ENCODE measurements around the gene GUCA2B. TPM values are rescaled to one million over a fixed set of nuclear protein-coding genes. Genes with fewer than 3 reads are reported as not detected.

Gene GUCA2B
- total and polyA plus RNA-seq, 4 experiments from 2014 or later, result not detected

GRCh38 chr1:42122408-42122807, 30.8 kb upstream of the GUCA2B start:
- H3K27ac Mint-ChIP-seq, result no peak overlapping the region
- ChIA-PET CTCF (ENCODE audit: partially characterized antibody) (no interaction called here), POLR2A (ENCODE audit: partially characterized antibody) (no interaction called here)
- peaks cover 0 to 7% of the 10 kb centered on the region in 2 donors for H3K36me3 Mint-ChIP-seq
- intact Hi-C loops (cut with micrococcal nuclease), result no loop called here
- peaks cover 5 to 6% of the 10 kb centered on the region in 2 donors for H3K27me3 Mint-ChIP-seq
- H3K4me3 Mint-ChIP-seq, result no peak overlapping the region
- H3K27me3 ChIP-seq (ENCODE audit: insufficient read depth, low read length), result peaks cover 2% of the 10 kb centered on the region
- no peaks in the 10 kb centered on the region for H3K4me1 ChIP-seq (ENCODE audit: insufficient read depth, low read length)
- no peak overlapping the region for H3K27ac ChIP-seq (ENCODE audit: low read depth, low read length)
- H3K36me3 ChIP-seq (ENCODE audit: insufficient read depth, low read length), result no peaks in the 10 kb centered on the region
- no peak for DNase-seq
- no peaks in the 10 kb centered on the region for H3K4me1 Mint-ChIP-seq
- H3K4me3 ChIP-seq (ENCODE audit: low read length in 2 of 2), result no peak overlapping the region
- H3K9me3 Mint-ChIP-seq, result peaks cover 0 to 16% (median 4%) of the 10 kb centered on the region in 8 donors
- H3K9me3 ChIP-seq (ENCODE audit: control insufficient read depth in 1 of 2, low read length in 2 of 2), result no peaks in the 10 kb centered on the region

- intact Hi-C loops (cut with micrococcal nuclease), result no loop called here
These were observed 27.7 kb upstream of the GUCA2B start for GRCh38 chr1:42125552-42125951.

GRCh38 chr1:42127767-42128166, 25.4 kb upstream of the GUCA2B start:
- Mint-ChIP-seq H3K4me3 (no peak overlapping the region), H3K36me3 (peaks cover 0 to 4% of the 10 kb centered on the region in 2 donors), H3K27ac (no peak overlapping the region), H3K4me1 (no peaks in the 10 kb centered on the region), H3K9me3 (peaks cover 0 to 8% (median 0%) of the 10 kb centered on the region in 8 donors), H3K27me3 (peaks cover 3 to 7% of the 10 kb centered on the region in 2 donors)
- POLR2A ChIA-PET (ENCODE audit: partially characterized antibody), result no interaction called here
- Histone ChIP-seq H3K9me3 (ENCODE audit: control insufficient read depth in 1 of 2, low read length in 2 of 2) (no peaks in the 10 kb centered on the region), H3K4me3 (ENCODE audit: low read length in 2 of 2) (no peak overlapping the region), H3K27me3 (ENCODE audit: insufficient read depth, low read length) (no peaks in the 10 kb centered on the region), H3K4me1 (ENCODE audit: insufficient read depth, low read length) (no peaks in the 10 kb centered on the region), H3K27ac (ENCODE audit: low read depth, low read length) (no peak overlapping the region), H3K36me3 (ENCODE audit: insufficient read depth, low read length) (no peaks in the 10 kb centered on the region)
- CTCF ChIA-PET (ENCODE audit: partially characterized antibody), result no interaction called here
- no peak for DNase-seq
- intact Hi-C loops (cut with micrococcal nuclease), result no loop called here

More at GRCh38 chr1:42125552-42125951, 27.7 kb upstream of the GUCA2B start:
- H3K27ac ChIP-seq (ENCODE audit: low read depth, low read length), result no peak overlapping the region
- Mint-ChIP-seq H3K27me3 (peaks cover 5 to 10% of the 10 kb centered on the region in 2 donors), H3K4me3 (no peak overlapping the region), H3K36me3 (peaks cover 0 to 7% of the 10 kb centered on the region in 2 donors), H3K4me1 (no peaks in the 10 kb centered on the region), H3K9me3 (peaks cover 0 to 16% (median 4%) of the 10 kb centered on the region in 8 donors), H3K27ac (no peak overlapping the region)
- H3K27me3 ChIP-seq (ENCODE audit: insufficient read depth, low read length), result no peaks in the 10 kb centered on the region
- DNase-seq, result no peak
- no peak overlapping the region for H3K4me3 ChIP-seq (ENCODE audit: low read length in 2 of 2)
- H3K4me1 ChIP-seq (ENCODE audit: insufficient read depth, low read length), result no peaks in the 10 kb centered on the region
- no peaks in the 10 kb centered on the region for H3K36me3 ChIP-seq (ENCODE audit: insufficient read depth, low read length)
- CTCF ChIA-PET (ENCODE audit: partially characterized antibody), result no interaction called here
- H3K9me3 ChIP-seq (ENCODE audit: control insufficient read depth in 1 of 2, low read length in 2 of 2), result no peaks in the 10 kb centered on the region
- POLR2A ChIA-PET (ENCODE audit: partially characterized antibody), result no interaction called here

GRCh38 chr1:42128499-42128898, 24.7 kb upstream of the GUCA2B start:
- ChIA-PET POLR2A (ENCODE audit: partially characterized antibody) (no interaction called here), CTCF (ENCODE audit: partially characterized antibody) (no interaction called here)
- no peak overlapping the region for H3K4me3 Mint-ChIP-seq
- no peak overlapping the region for H3K4me3 ChIP-seq (ENCODE audit: low read length in 2 of 2)
- no peak overlapping the region for H3K27ac ChIP-seq (ENCODE audit: low read depth, low read length)
- no peaks in the 10 kb centered on the region for H3K4me1 Mint-ChIP-seq
- H3K27ac Mint-ChIP-seq, result no peak overlapping the region
- peaks cover 0 to 4% of the 10 kb centered on the region in 2 donors for H3K36me3 Mint-ChIP-seq
- no peaks in the 10 kb centered on the region for H3K9me3 ChIP-seq (ENCODE audit: control insufficient read depth in 1 of 2, low read length in 2 of 2)
- no peaks in the 10 kb centered on the region for H3K36me3 ChIP-seq (ENCODE audit: insufficient read depth, low read length)
- peaks cover 0 to 5% (median 0%) of the 10 kb centered on the region in 8 donors for H3K9me3 Mint-ChIP-seq
- H3K4me1 ChIP-seq (ENCODE audit: insufficient read depth, low read length), result no peaks in the 10 kb centered on the region
- intact Hi-C loops (cut with micrococcal nuclease), result no loop called here
- DNase-seq, result no peak
- H3K27me3 Mint-ChIP-seq, result peaks cover 3 to 7% of the 10 kb centered on the region in 2 donors
- H3K27me3 ChIP-seq (ENCODE audit: insufficient read depth, low read length), result no peaks in the 10 kb centered on the region

- Histone ChIP-seq H3K4me1 (ENCODE audit: insufficient read depth, low read length) (no peaks in the 10 kb centered on the region), H3K9me3 (ENCODE audit: control insufficient read depth in 1 of 2, low read length in 2 of 2) (no peaks in the 10 kb centered on the region), H3K4me3 (ENCODE audit: low read length in 2 of 2) (no peak overlapping the region), H3K27me3 (ENCODE audit: insufficient read depth, low read length) (no peaks in the 10 kb centered on the region), H3K36me3 (ENCODE audit: insufficient read depth, low read length) (no peaks in the 10 kb centered on the region), H3K27ac (ENCODE audit: low read depth, low read length) (no peak overlapping the region)
- Mint-ChIP-seq H3K36me3 (peaks cover 0 to 3% of the 10 kb centered on the region in 2 donors), H3K27me3 (peaks cover 3 to 7% of the 10 kb centered on the region in 2 donors), H3K27ac (no peak overlapping the region), H3K4me3 (no peak overlapping the region), H3K9me3 (peaks cover 0 to 3% (median 0%) of the 10 kb centered on the region in 8 donors), H3K4me1 (no peaks in the 10 kb centered on the region)
- POLR2A ChIA-PET (ENCODE audit: partially characterized antibody), result no interaction called here
- CTCF ChIA-PET (ENCODE audit: partially characterized antibody), result no interaction called here
- no peak for DNase-seq
- intact Hi-C loops (cut with micrococcal nuclease), result no loop called here
These were observed 24.2 kb upstream of the GUCA2B start for GRCh38 chr1:42128964-42129363.

DNA sequence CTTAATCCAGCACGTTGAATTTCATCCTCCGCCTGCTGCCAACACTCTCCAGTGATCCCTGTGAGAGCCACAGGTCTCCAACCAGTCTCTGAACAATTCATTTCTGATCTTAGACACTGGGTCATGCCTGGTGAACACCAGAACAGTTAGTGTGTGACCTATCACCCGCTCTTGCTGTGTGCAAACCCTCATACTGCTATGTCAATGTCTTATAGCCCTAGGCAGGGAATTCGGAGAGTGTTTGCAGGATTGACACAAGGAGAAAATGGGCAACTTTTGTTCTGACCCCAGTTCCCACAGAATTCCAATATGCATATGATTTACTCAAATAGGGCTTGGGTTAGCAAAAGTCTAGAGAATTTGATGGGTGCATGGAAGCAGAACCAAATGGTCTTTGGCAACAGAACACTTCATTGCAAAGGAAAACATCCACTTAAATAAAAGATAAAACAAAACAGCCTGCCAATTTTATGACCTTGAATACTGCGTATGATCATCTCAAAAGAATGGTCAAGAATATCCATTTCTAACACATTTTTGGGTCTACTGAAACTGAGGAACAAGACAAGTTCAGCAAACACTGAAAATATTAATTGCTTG, 23.0 kb upstream of the GUCA2B start:
- Mint-ChIP-seq H3K27ac (no peak overlapping the region), H3K27me3 (peaks cover 3 to 7% of the 10 kb centered on the region in 2 donors), H3K9me3 (no peaks in the 10 kb centered on the region), H3K4me1 (no peaks in the 10 kb centered on the region), H3K36me3 (no peaks in the 10 kb centered on the region), H3K4me3 (no peak overlapping the region)
- no peaks in the 10 kb centered on the region for H3K4me1 ChIP-seq (ENCODE audit: insufficient read depth, low read length)
- H3K27ac ChIP-seq (ENCODE audit: low read depth, low read length), result no peak overlapping the region
- no peaks in the 10 kb centered on the region for H3K36me3 ChIP-seq (ENCODE audit: insufficient read depth, low read length)
- no peaks in the 10 kb centered on the region for H3K9me3 ChIP-seq (ENCODE audit: control insufficient read depth in 1 of 2, low read length in 2 of 2)
- ChIA-PET POLR2A (ENCODE audit: partially characterized antibody) (no interaction called here), CTCF (ENCODE audit: partially characterized antibody) (no interaction called here)
- no peak overlapping the region for H3K4me3 ChIP-seq (ENCODE audit: low read length in 2 of 2)
- DNase-seq, result no peak
- H3K27me3 ChIP-seq (ENCODE audit: insufficient read depth, low read length), result no peaks in the 10 kb centered on the region
- intact Hi-C loops (cut with micrococcal nuclease), result no loop called here

DNA sequence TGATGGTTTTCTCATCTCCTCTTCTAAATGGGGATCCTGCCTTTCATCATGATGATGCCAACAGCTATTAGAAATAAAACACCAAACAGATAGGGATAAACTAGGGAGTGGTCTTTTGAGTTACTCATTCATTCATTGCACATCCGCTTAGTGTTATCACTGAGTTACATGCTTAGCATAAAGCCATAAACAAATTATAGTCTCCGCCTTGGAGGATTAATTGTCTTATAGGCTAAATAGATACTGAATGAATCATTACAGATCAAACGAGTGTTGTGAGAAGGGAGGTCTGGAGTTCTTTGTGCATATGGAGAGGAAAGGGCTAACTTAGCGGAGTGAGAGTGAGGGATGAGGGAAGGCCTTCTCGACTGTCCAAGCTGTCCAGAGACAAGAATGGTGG, 19.8 kb upstream of the GUCA2B start:
- H3K27me3 Mint-ChIP-seq, result peaks cover 0 to 9% of the 10 kb centered on the region in 2 donors
- Histone ChIP-seq H3K27ac (ENCODE audit: low read depth, low read length) (no peak overlapping the region), H3K4me1 (ENCODE audit: insufficient read depth, low read length) (no peaks in the 10 kb centered on the region), H3K27me3 (ENCODE audit: insufficient read depth, low read length) (no peaks in the 10 kb centered on the region), H3K9me3 (ENCODE audit: control insufficient read depth in 1 of 2, low read length in 2 of 2) (no peaks in the 10 kb centered on the region), H3K4me3 (ENCODE audit: low read length in 2 of 2) (no peak overlapping the region), H3K36me3 (ENCODE audit: insufficient read depth, low read length) (no peaks in the 10 kb centered on the region)
- ChIA-PET CTCF (ENCODE audit: partially characterized antibody) (no interaction called here), POLR2A (ENCODE audit: partially characterized antibody) (no interaction called here)
- no peak overlapping the region for H3K27ac Mint-ChIP-seq
- DNase-seq, result no peak
- intact Hi-C loops (cut with micrococcal nuclease), result no loop called here
- H3K4me1 Mint-ChIP-seq, result no peaks in the 10 kb centered on the region
- no peaks in the 10 kb centered on the region for H3K9me3 Mint-ChIP-seq
- H3K36me3 Mint-ChIP-seq, result no peaks in the 10 kb centered on the region
- no peak overlapping the region for H3K4me3 Mint-ChIP-seq
